HFFc6 (cell line): ENCODE measurements around the gene LAMC3. TPM values are rescaled to one million over a fixed set of nuclear protein-coding genes. Genes with fewer than 3 reads are reported as not detected.

ENCODE experiments used
- DNase-seq: peaks from one replicate; pipeline ENCODE4 v3.0.0-alpha.2; 2018
- H3K27ac Mint-ChIP-seq: 2 replicates; pipeline ENCODE4 v1.8.0; 2020; ENCODE audit warnings: mild to moderate bottlenecking, mixed read lengths
- H3K27me3 Mint-ChIP-seq: 2 replicates; pipeline ENCODE4 v1.8.0; 2021; ENCODE audit warnings: mild to moderate bottlenecking, moderate library complexity, mixed read lengths; ENCODE audit not compliant: insufficient read depth
- H3K36me3 Mint-ChIP-seq: 2 replicates; pipeline ENCODE4 v1.8.0; 2021; ENCODE audit warnings: low read depth, mixed read lengths
- H3K4me1 Mint-ChIP-seq: 2 replicates; pipeline ENCODE4 v1.8.0; 2020; ENCODE audit warnings: low read depth, mixed read lengths
- H3K4me3 Mint-ChIP-seq: 2 replicates; pipeline ENCODE4 v1.8.0; 2020; ENCODE audit warnings: mild to moderate bottlenecking, moderate library complexity, mixed read lengths
- H3K9me3 Mint-ChIP-seq: 2 replicates; pipeline ENCODE4 v1.8.0; 2020; ENCODE audit warnings: mild to moderate bottlenecking, mixed read lengths
- CTCF ChIP-seq: fragments of 200-600 bp; sonication (generic); IDR thresholded peaks from 2 replicates; pipeline ENCODE4 v1.5.0; 2021; ENCODE audit warnings: antibody characterized with exemption, mild to moderate bottlenecking
- total RNA-seq, 6 experiments: library from RNA; stranded (reverse); fragmentation: NEBNext Ultra II Directional; extraction: Animal tissue kit (Norgen Biotek cat#: 25700); gene quantifications; 2 replicates in 1 of 6; 3 replicates in 5 of 6; pipeline ENCODE4 v1.2.3, GENCODE V29; 2021

The LAMC3 gene
- total RNA-seq, 6 experiments from 2014 or later: not detected

GRCh38 chr9:130974697-130975096 lies 34.3 kb upstream of the LAMC3 start:
- Mint-ChIP-seq H3K4me3 (no peak overlapping the region), H3K4me1 (no peaks in the 10 kb centered on the region), H3K36me3 (no peaks in the 10 kb centered on the region), H3K27me3 (peaks cover 35% of the 10 kb centered on the region), H3K27ac (no peak overlapping the region), H3K9me3 (no peaks in the 10 kb centered on the region)
- DNase-seq: no peak
- no peak for TF ChIP-seq CTCF

DNA sequence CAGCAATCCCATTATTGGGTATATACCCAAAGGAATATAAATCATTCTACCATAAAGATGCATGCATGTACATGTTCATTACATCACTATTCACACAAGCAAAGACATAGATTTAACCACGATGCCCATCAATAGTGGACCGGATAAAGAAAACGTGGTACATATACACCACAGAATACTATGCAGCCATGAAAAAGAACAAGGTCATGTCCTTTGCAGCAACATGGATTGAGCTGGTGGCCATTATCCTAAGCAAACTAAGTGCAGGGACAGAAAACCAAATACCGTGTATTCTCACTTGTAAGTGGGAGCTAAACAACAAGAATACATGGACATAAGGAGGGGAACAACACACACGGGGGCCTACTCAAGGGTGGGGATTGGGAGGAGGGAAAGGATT lies 33.8 kb upstream of the LAMC3 start:
- TF ChIP-seq CTCF: no peak
- no peaks in the 10 kb centered on the region for H3K4me1 Mint-ChIP-seq
- H3K27ac Mint-ChIP-seq: no peak overlapping the region
- H3K9me3 Mint-ChIP-seq: no peaks in the 10 kb centered on the region
- DNase-seq: no peak
- peaks cover 40% of the 10 kb centered on the region for H3K27me3 Mint-ChIP-seq
- H3K4me3 Mint-ChIP-seq: no peak overlapping the region
- no peaks in the 10 kb centered on the region for H3K36me3 Mint-ChIP-seq

DNA sequence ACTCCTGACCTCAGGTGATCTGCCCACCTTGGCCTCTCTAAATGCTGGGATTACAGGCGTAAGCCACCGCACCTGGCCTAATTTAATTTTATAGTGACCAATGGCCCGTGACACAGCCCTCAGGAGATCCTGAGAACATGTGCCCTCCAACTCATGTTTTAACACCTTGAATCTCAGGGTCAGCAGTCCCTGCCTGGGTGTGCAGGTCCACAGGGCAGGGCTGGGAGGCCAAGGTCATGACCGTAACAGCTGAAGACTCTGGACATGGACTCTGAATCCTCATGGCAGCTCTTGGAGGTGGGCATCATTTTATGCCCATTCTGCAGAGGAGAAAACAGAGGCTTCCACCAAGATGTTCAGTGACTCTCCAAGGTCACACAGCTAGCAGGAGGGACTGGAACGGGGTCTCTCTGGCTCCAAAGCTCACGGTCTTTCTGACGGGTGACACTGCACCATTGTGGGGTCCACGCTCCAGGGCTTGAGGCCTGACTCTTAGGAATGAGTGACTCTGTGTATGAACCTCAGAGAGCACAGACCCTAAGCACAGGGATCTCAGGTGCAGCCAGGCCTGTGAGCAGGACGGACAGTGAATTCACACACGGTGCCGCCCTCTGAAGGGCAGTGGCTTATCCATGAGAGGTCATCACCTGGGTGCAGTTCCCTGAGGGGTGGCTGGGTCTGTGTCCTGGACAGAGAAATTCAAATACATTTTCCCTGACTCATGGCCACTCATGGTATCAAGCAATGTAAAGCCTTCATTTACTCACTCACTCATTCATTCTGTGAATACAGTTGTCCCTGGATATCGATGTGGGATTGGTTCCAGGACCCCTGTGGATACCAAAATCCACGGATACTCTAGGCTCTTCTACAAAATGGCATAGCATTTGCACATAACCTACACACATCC lies 32.8 kb upstream of the LAMC3 start:
- H3K27me3 Mint-ChIP-seq: peaks cover 45% of the 10 kb centered on the region
- H3K27ac Mint-ChIP-seq: no peak overlapping the region
- H3K4me3 Mint-ChIP-seq: no peak overlapping the region
- no peaks in the 10 kb centered on the region for H3K36me3 Mint-ChIP-seq
- no peak for DNase-seq
- no peak for TF ChIP-seq CTCF
- no peaks in the 10 kb centered on the region for H3K4me1 Mint-ChIP-seq
- no peaks in the 10 kb centered on the region for H3K9me3 Mint-ChIP-seq

GRCh38 chr9:130977811-130978221 lies 31.2 kb upstream of the LAMC3 start:
- Mint-ChIP-seq H3K4me1 (no peaks in the 10 kb centered on the region), H3K27me3 (peaks cover 48% of the 10 kb centered on the region), H3K36me3 (no peaks in the 10 kb centered on the region), H3K27ac (no peak overlapping the region), H3K9me3 (no peaks in the 10 kb centered on the region), H3K4me3 (no peak overlapping the region)
- DNase-seq: no peak
- TF ChIP-seq CTCF: no peak

DNA sequence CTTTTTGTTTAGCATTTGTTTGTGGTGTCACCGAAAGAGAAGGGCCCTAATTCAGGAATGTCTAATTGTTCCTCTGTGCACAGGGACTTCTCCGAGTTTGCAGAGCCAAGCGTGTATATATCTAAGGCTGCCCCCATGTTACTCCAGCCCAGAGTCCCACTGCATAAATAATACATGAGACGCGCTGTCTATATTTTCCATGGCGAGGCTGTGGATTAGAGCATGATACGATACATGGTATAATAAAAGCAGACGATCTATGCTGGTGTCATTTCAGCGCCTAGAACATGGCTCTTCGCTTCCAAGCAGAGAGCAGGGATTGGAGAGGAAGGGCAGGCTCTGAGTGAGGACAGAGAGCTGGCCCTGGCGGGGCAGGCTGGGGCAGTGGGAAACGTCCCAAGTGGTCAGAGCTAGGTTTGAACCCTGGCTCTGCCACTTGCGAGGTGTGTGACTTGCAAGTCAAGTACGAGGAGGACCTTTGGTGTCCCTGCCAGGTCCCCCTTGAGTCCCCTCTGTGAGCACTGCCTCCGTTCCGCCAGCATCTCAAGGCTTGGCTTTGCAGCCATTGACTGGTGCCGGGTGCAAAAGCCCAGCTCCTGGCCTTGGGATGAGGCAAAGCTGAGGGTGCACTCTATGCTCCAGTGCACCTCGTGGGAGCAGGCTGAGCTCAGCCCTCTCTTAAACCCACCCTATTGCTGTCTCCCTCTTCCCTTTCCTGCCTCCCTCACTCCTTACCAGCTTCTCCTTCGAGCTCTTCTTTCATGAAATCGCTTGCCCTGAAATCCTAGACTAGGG lies 29.2 kb upstream of the LAMC3 start:
- no peak for DNase-seq
- no peaks in the 10 kb centered on the region for H3K4me1 Mint-ChIP-seq
- no peak overlapping the region for H3K27ac Mint-ChIP-seq

More for the DNA sequence above, 29.2 kb upstream of the LAMC3 start:
- Mint-ChIP-seq H3K36me3 (no peaks in the 10 kb centered on the region), H3K9me3 (no peaks in the 10 kb centered on the region), H3K27me3 (peaks cover 47% of the 10 kb centered on the region), H3K4me3 (no peak overlapping the region)
- TF ChIP-seq CTCF: no peak
